Measurements from ENCODE around the gene HPSE2.

The HPSE2 gene

GRCh38 chr10:98456043-98456570, 779.5 kb downstream of the HPSE2 start:
- no peak for DNase-seq (ENCODE audit: low read depth)
- TF ChIP-seq CTCF (conservative IDR thresholded peaks at IDR 0.05; ENCODE audit: low read depth, low read length) = no peak
- H3K4me3 ChIP-seq (ENCODE audit: low read depth, low read length) = no peak overlapping the region

GRCh38 chr10:98453729-98454128, 781.9 kb downstream of the HPSE2 start:
- no peak overlapping the region for H3K4me3 ChIP-seq (ENCODE audit: low read depth, low read length)
- TF ChIP-seq CTCF (conservative IDR thresholded peaks at IDR 0.05; ENCODE audit: low read depth, low read length) = no peak
- DNase-seq (ENCODE audit: low read depth) = no peak

GRCh38 chr10:98450618-98451017, 785.0 kb downstream of the HPSE2 start:
- no peak overlapping the region for H3K4me3 ChIP-seq (ENCODE audit: low read depth, low read length)
- no peak for DNase-seq (ENCODE audit: low read depth)
- TF ChIP-seq CTCF (conservative IDR thresholded peaks at IDR 0.05; ENCODE audit: low read depth, low read length) = no peak

- no peak overlapping the region for H3K4me3 ChIP-seq (ENCODE audit: low read depth, low read length)
- no peak for TF ChIP-seq CTCF (conservative IDR thresholded peaks at IDR 0.05; ENCODE audit: low read depth, low read length)
- DNase-seq (ENCODE audit: low read depth) = no peak
Measured at GRCh38 chr10:98449287-98449686, 786.4 kb downstream of the HPSE2 start.

- TF ChIP-seq CTCF (conservative IDR thresholded peaks at IDR 0.05; ENCODE audit: low read depth, low read length) = no peak
- DNase-seq (ENCODE audit: low read depth) = peak; percentile 72
- H3K4me3 ChIP-seq (ENCODE audit: low read depth, low read length) = peak within 1 kb of the TSS; percentile 93
Measured at GRCh38 chr10:98446661-98447221, 788.9 kb downstream of the HPSE2 start, which contains the start of gene HPS1. Gene HPS1 (minus strand): TSS chr10:98446935. CDS start chr10:98443240, 3,695 bp downstream.

- peak; percentile 37 for DNase-seq (ENCODE audit: low read depth)
- TF ChIP-seq CTCF (conservative IDR thresholded peaks at IDR 0.05; ENCODE audit: low read depth, low read length) = no peak
Measured at GRCh38 chr10:98446151-98446660, 789.4 kb downstream of the HPSE2 start.

More at GRCh38 chr10:98446151-98446660, 789.4 kb downstream of the HPSE2 start:
- peak overlapping the region; percentile 93 for H3K4me3 ChIP-seq (ENCODE audit: low read depth, low read length)
